Mesendoderm (in vitro differentiated cells): ENCODE measurements around the gene IGHMBP2.

ENCODE experiments used
- DNase-seq: peaks from one replicate; pipeline ENCODE4 v3.0.0; 2013
- H2AK5ac ChIP-seq: 2 replicates; pipeline ENCODE4 v1.6.1; 2013; ENCODE audit warnings: low read length, inconsistent platforms
- H2BK120ac ChIP-seq: 2 replicates; pipeline ENCODE4 v1.6.1; 2013; ENCODE audit warnings: low read depth, mild to moderate bottlenecking, low read length, moderate library complexity, mixed read lengths
- H2BK15ac ChIP-seq: replicated peaks from 2 replicates; pipeline ENCODE4 v1.6.1; 2013; ENCODE audit warnings: low read depth, mild to moderate bottlenecking, moderate library complexity
- H2BK5ac ChIP-seq: 2 replicates; pipeline ENCODE4 v1.6.1; 2013; ENCODE audit warnings: low read length, inconsistent platforms
- H3K18ac ChIP-seq: 2 replicates; pipeline ENCODE4 v1.6.1; 2013; ENCODE audit warnings: mild to moderate bottlenecking, low read length, mixed read lengths
- H3K23ac ChIP-seq: one replicate; pipeline ENCODE4 v1.6.1; 2013; ENCODE audit warnings: low read length
- H3K27ac ChIP-seq: 2 replicates; pipeline ENCODE4 v1.5.1; 2013; ENCODE audit warnings: low read depth, mild to moderate bottlenecking, inconsistent platforms, low read length, moderate library complexity
- H3K27me3 ChIP-seq: 2 replicates; pipeline ENCODE4 v1.6.1; 2013; ENCODE audit warnings: low read length, control low read depth, mild to moderate bottlenecking, inconsistent platforms; ENCODE audit not compliant: insufficient read depth, poor library complexity
- H3K36me3 ChIP-seq: 2 replicates; pipeline ENCODE4 v1.6.1; 2013; ENCODE audit warnings: low read length, inconsistent platforms; ENCODE audit not compliant: control insufficient read depth, insufficient read depth
- H3K4ac ChIP-seq: one replicate; pipeline ENCODE4 v1.6.1; 2013; ENCODE audit warnings: low read depth, mild to moderate bottlenecking, low read length, moderate library complexity
- H3K4me1 ChIP-seq: 2 replicates; pipeline ENCODE4 v1.6.1; 2013; ENCODE audit warnings: low read depth, low read length, inconsistent platforms; ENCODE audit not compliant: control insufficient read depth
- H3K4me2 ChIP-seq: 2 replicates; pipeline ENCODE4 v1.6.1; 2013; ENCODE audit warnings: low read length
- H3K4me3 ChIP-seq: 2 replicates; pipeline ENCODE4 v1.5.1; 2013; ENCODE audit warnings: mild to moderate bottlenecking, low read length
- H3K56ac ChIP-seq: one replicate; pipeline ENCODE4 v1.6.1; 2013; ENCODE audit warnings: low read length
- H3K79me1 ChIP-seq: 2 replicates; pipeline ENCODE4 v1.6.1; 2013; ENCODE audit warnings: low read length, inconsistent platforms
- H3K79me2 ChIP-seq: 2 replicates; pipeline ENCODE4 v1.6.1; 2013; ENCODE audit warnings: mild to moderate bottlenecking, low read length; ENCODE audit not compliant: control insufficient read depth, insufficient read depth
- H3K9ac ChIP-seq: 2 replicates; pipeline ENCODE4 v1.6.1; 2013; ENCODE audit warnings: low read length, inconsistent platforms
- H4K5ac ChIP-seq: one replicate; pipeline ENCODE4 v1.6.1; 2013; ENCODE audit warnings: low read length
- H4K8ac ChIP-seq: one replicate; pipeline ENCODE4 v1.6.1; 2013; ENCODE audit warnings: low read depth, mild to moderate bottlenecking, control low read depth, low read length, moderate library complexity
- WGBS: extraction: QIAGEN DNeasy Blood & Tissue Kit; methylation state at CpG from one replicate; pipeline ENCODE4 v1.1.7; 2013; ENCODE audit warnings: low lambda C conversion rate, missing lambda C conversion rate; ENCODE audit not compliant: insufficient coverage; ENCODE audit errors: extremely low coverage; 5-methylcytosine and 5-hydroxymethylcytosine counted together

The IGHMBP2 gene

GRCh38 chr11:68958211-68958610 is 54.5 kb downstream of the IGHMBP2 start:
- WGBS = no CpG with 5 or more reads among the region's 9 CpGs
- H3K9ac ChIP-seq = no peak overlapping the region
- no peaks in the 10 kb centered on the region for H3K4me1 ChIP-seq
- H2BK120ac ChIP-seq = no peak overlapping the region
- H2BK15ac ChIP-seq = no peak overlapping the region
- no peak overlapping the region for H2AK5ac ChIP-seq
- no peak overlapping the region for H3K4ac ChIP-seq
- no peak overlapping the region for H4K8ac ChIP-seq
- H3K27ac ChIP-seq = no peak overlapping the region
- H3K36me3 ChIP-seq = no peaks in the 10 kb centered on the region
- no peak overlapping the region for H3K18ac ChIP-seq
- H2BK5ac ChIP-seq = no peak overlapping the region
- no peak overlapping the region for H3K23ac ChIP-seq
- no peaks in the 10 kb centered on the region for H3K79me1 ChIP-seq
- no peak overlapping the region for H4K5ac ChIP-seq
- H3K27me3 ChIP-seq = no peaks in the 10 kb centered on the region
- H3K56ac ChIP-seq = no peak overlapping the region
- no peaks in the 10 kb centered on the region for H3K79me2 ChIP-seq
- no peak for DNase-seq
- no peak overlapping the region for H3K4me2 ChIP-seq
- H3K4me3 ChIP-seq = no peak overlapping the region

GRCh38 chr11:68959465-68960293 is 56.0 kb downstream of the IGHMBP2 start:
- no peaks in the 10 kb centered on the region for H3K36me3 ChIP-seq
- DNase-seq = no peak
- H3K18ac ChIP-seq = no peak overlapping the region

GRCh38 chr11:68960294-68961071 is 56.8 kb downstream of the IGHMBP2 start:
- Histone ChIP-seq H3K27ac (no peak overlapping the region), H2BK120ac (no peak overlapping the region), H3K4me2 (no peak overlapping the region), H3K9ac (no peak overlapping the region), H4K8ac (no peak overlapping the region), H2BK15ac (no peak overlapping the region), H3K4me1 (no peaks in the 10 kb centered on the region), H2BK5ac (no peak overlapping the region), H3K79me1 (no peaks in the 10 kb centered on the region), H3K4me3 (no peak overlapping the region), H3K18ac (no peak overlapping the region), H3K56ac (no peak overlapping the region), H3K4ac (no peak overlapping the region), H3K79me2 (no peaks in the 10 kb centered on the region), H2AK5ac (no peak overlapping the region), H3K36me3 (no peaks in the 10 kb centered on the region), H3K23ac (no peak overlapping the region), H4K5ac (no peak overlapping the region), H3K27me3 (no peaks in the 10 kb centered on the region)
- WGBS = no CpG with 5 or more reads among the region's 25 CpGs
- no peak for DNase-seq

More at GRCh38 chr11:68959465-68960293, 56.0 kb downstream of the IGHMBP2 start:
- Histone ChIP-seq H4K5ac (no peak overlapping the region), H3K4me2 (no peak overlapping the region), H3K79me1 (no peaks in the 10 kb centered on the region), H3K23ac (no peak overlapping the region), H3K9ac (no peak overlapping the region), H3K79me2 (no peaks in the 10 kb centered on the region), H4K8ac (no peak overlapping the region), H2BK5ac (no peak overlapping the region), H2BK15ac (no peak overlapping the region), H3K27ac (no peak overlapping the region), H2AK5ac (no peak overlapping the region), H3K27me3 (no peaks in the 10 kb centered on the region), H2BK120ac (no peak overlapping the region), H3K56ac (no peak overlapping the region), H3K4me3 (no peak overlapping the region), H3K4ac (no peak overlapping the region), H3K4me1 (no peaks in the 10 kb centered on the region)
- no CpG with 5 or more reads among the region's 31 CpGs for WGBS

- Histone ChIP-seq H2BK15ac (no peak overlapping the region), H3K9ac (no peak overlapping the region), H3K79me2 (no peaks in the 10 kb centered on the region), H3K27me3 (no peaks in the 10 kb centered on the region), H3K4me3 (no peak overlapping the region), H4K5ac (no peak overlapping the region), H3K18ac (no peak overlapping the region), H3K23ac (no peak overlapping the region), H3K36me3 (no peaks in the 10 kb centered on the region), H2BK5ac (no peak overlapping the region), H2AK5ac (no peak overlapping the region), H3K56ac (no peak overlapping the region), H3K4me2 (no peak overlapping the region), H2BK120ac (no peak overlapping the region), H3K79me1 (no peaks in the 10 kb centered on the region), H3K4ac (no peak overlapping the region), H3K27ac (no peak overlapping the region), H4K8ac (no peak overlapping the region), H3K4me1 (no peaks in the 10 kb centered on the region)
- no peak for DNase-seq
- WGBS = no CpG with 5 or more reads among the region's 8 CpGs
These were observed 57.6 kb downstream of the IGHMBP2 start for GRCh38 chr11:68961245-68961644.

- DNase-seq = no peak
- no peak overlapping the region for H2BK120ac ChIP-seq
- H2AK5ac ChIP-seq = no peak overlapping the region
- H4K5ac ChIP-seq = no peak overlapping the region
- H3K4ac ChIP-seq = no peak overlapping the region
- H3K4me2 ChIP-seq = no peak overlapping the region
- H3K27me3 ChIP-seq = no peaks in the 10 kb centered on the region
- H3K79me2 ChIP-seq = no peaks in the 10 kb centered on the region
- no peaks in the 10 kb centered on the region for H3K79me1 ChIP-seq
- no peak overlapping the region for H2BK15ac ChIP-seq
- H3K27ac ChIP-seq = no peak overlapping the region
- H3K9ac ChIP-seq = no peak overlapping the region
- H3K56ac ChIP-seq = no peak overlapping the region
- H3K18ac ChIP-seq = no peak overlapping the region
- no peak overlapping the region for H2BK5ac ChIP-seq
- no peaks in the 10 kb centered on the region for H3K4me1 ChIP-seq
- no CpG with 5 or more reads among the region's 16 CpGs for whole genome bisulfite sequencing
- H3K23ac ChIP-seq = no peak overlapping the region
- no peaks in the 10 kb centered on the region for H3K36me3 ChIP-seq
- H3K4me3 ChIP-seq = no peak overlapping the region
- no peak overlapping the region for H4K8ac ChIP-seq
These were observed 59.0 kb downstream of the IGHMBP2 start for GRCh38 chr11:68962527-68963250.
